Measurements from ENCODE around the gene JAZF1. TPM values are rescaled to one million over a fixed set of nuclear protein-coding genes. Genes with fewer than 3 reads are reported as not detected.

The JAZF1 gene
- total RNA-seq, 1 donor from 2014 or later, result 36.1 TPM

DNA sequence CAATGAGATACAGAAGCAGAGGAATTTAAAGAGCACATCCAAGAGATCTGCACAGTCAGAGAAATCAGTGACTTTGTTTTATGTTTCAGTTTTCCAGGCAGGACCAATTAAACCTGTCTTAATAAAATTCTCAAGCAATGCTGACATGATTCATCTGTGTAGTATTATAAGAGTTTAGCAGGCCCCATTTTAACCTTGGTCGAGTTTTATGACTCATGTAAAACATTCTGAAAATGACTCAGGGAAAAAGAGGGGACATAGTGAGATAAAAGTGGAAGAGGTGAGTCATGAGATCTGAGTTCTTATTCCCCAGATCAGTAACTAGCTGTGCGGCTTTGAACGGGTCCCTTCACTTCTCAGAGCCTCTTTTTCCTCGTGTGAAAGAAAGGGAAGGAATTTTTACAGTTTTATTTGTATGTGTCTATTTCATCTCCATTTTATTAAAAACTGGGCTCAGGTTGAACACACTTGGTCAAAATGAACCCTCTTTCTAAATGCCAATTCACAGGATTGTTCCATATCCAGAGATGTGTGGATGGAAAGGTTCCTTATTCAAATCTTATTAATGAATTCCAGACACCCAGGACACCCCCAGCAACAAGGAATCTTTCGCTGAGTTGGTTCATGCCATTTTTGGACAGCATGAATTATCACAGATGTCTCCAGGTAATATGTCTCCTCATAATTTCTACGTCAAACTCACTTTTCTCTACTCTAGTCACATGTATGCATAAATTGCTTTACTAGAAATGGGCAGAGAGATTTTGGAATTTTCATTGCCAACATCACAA, 143.2 kb downstream of the JAZF1 start:
- intact Hi-C loops (cut with DNase I), result no loop called here
- H3K4me3 ChIP-seq, result no peak overlapping the region
- H3K9me3 ChIP-seq, result no peaks in the 10 kb centered on the region
- peak overlapping the region; percentile 74 for H3K27ac ChIP-seq
- no peak for DNase-seq (ENCODE audit: extremely low spot score in 2 of 2)
- H3K36me3 ChIP-seq, result no peaks in the 10 kb centered on the region
- H3K27me3 ChIP-seq, result no peaks in the 10 kb centered on the region
- TF ChIP-seq POLR2A (IDR thresholded peaks at IDR 0.05), result no peak
- peak; percentile 20 to 93 for TF ChIP-seq POLR2AphosphoS5 (IDR thresholded peaks at IDR 0.05; ENCODE audit: insufficient read depth in 1 of 2, low read depth in 1 of 2)
- H3K4me1 ChIP-seq, result peaks cover 41% of the 10 kb centered on the region

DNA sequence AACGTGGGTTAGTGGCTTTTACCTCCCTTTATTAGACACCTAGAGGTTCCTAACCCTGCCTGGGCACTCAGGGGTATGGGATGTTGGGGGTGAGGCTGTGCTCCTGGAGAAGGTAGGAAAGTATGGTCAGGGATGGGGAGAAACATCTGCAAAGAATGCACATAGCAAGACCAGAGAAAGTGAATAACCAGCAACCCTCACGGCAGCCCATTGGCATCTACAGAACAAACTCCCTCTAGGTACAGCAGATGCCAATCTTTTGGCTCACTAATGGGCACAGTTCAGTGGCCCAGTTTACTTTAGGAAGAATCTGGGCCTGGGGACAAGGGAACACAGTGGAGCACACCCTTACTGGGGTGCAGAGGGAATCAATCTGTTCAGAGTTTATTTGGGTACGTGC, 143.9 kb downstream of the JAZF1 start:
- TF ChIP-seq CTCF (IDR thresholded peaks at IDR 0.05) (no peak), POLR2AphosphoS5 (IDR thresholded peaks at IDR 0.05; ENCODE audit: insufficient read depth in 1 of 2, low read depth in 1 of 2) (no peak), POLR2A (IDR thresholded peaks at IDR 0.05) (no peak)
- Histone ChIP-seq H3K4me3 (no peak overlapping the region), H3K4me1 (peaks cover 48% of the 10 kb centered on the region), H3K27me3 (no peaks in the 10 kb centered on the region), H3K9me3 (no peaks in the 10 kb centered on the region), H3K36me3 (no peaks in the 10 kb centered on the region), H3K27ac (peak overlapping the region; percentile 74)
- no peak for DNase-seq (ENCODE audit: extremely low spot score in 2 of 2)
- intact Hi-C loops (cut with DNase I), result no loop called here

DNA sequence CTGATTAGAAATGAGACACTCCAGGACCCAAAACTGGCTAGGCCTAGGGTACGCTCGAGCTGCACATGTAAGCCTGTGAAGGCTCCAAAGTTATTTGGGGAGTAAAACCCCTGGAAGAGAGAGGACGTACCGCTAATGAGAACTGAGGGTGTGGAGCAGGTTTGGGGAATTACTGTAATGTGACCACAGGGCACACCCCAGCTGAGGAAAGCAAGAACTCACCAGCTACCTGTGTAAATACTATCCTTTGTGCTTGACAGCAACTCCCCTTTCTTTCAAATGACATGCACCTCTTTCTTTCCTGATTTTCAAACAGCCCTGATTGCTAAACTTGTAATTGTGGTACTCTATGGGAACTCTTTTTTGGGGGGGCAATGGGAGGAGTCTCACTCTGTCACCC, 147.2 kb downstream of the JAZF1 start:
- no peak for DNase-seq (ENCODE audit: extremely low spot score in 2 of 2)
- H3K27ac ChIP-seq, result peak overlapping the region; percentile 7
- no peak overlapping the region for H3K4me3 ChIP-seq
- H3K36me3 ChIP-seq, result no peaks in the 10 kb centered on the region
- intact Hi-C loops (cut with DNase I), result no loop called here
- H3K4me1 ChIP-seq, result peaks cover 54% of the 10 kb centered on the region
- no peak for TF ChIP-seq POLR2AphosphoS5 (IDR thresholded peaks at IDR 0.05; ENCODE audit: insufficient read depth in 1 of 2, low read depth in 1 of 2)
- TF ChIP-seq POLR2A (IDR thresholded peaks at IDR 0.05), result no peak
- no peak for TF ChIP-seq CTCF (IDR thresholded peaks at IDR 0.05)
- no peaks in the 10 kb centered on the region for H3K9me3 ChIP-seq
- no peaks in the 10 kb centered on the region for H3K27me3 ChIP-seq

- DNase-seq (ENCODE audit: extremely low spot score in 2 of 2), result no peak
Measured at GRCh38 chr7:28032738-28033380, 147.7 kb downstream of the JAZF1 start.

GRCh38 chr7:28029051-28029450, 151.5 kb downstream of the JAZF1 start:
- Histone ChIP-seq H3K27me3 (no peaks in the 10 kb centered on the region), H3K9me3 (no peaks in the 10 kb centered on the region), H3K4me1 (peaks cover 53% of the 10 kb centered on the region), H3K27ac (no peak overlapping the region), H3K36me3 (no peaks in the 10 kb centered on the region), H3K4me3 (no peak overlapping the region)
- no peak for DNase-seq (ENCODE audit: extremely low spot score in 2 of 2)
- TF ChIP-seq POLR2AphosphoS5 (IDR thresholded peaks at IDR 0.05; ENCODE audit: insufficient read depth in 1 of 2, low read depth in 1 of 2) (no peak), CTCF (IDR thresholded peaks at IDR 0.05) (no peak), POLR2A (IDR thresholded peaks at IDR 0.05) (no peak)
- intact Hi-C loops (cut with DNase I), result no loop called here

More at GRCh38 chr7:28032738-28033380, 147.7 kb downstream of the JAZF1 start:
- H3K36me3 ChIP-seq, result no peaks in the 10 kb centered on the region
- no peaks in the 10 kb centered on the region for H3K27me3 ChIP-seq
- peaks cover 51% of the 10 kb centered on the region for H3K4me1 ChIP-seq
- no peaks in the 10 kb centered on the region for H3K9me3 ChIP-seq
- intact Hi-C loops (cut with DNase I), result no loop called here
- H3K4me3 ChIP-seq, result no peak overlapping the region
- H3K27ac ChIP-seq, result no peak overlapping the region
- no peak for TF ChIP-seq CTCF (IDR thresholded peaks at IDR 0.05)
- no peak for TF ChIP-seq POLR2AphosphoS5 (IDR thresholded peaks at IDR 0.05; ENCODE audit: insufficient read depth in 1 of 2, low read depth in 1 of 2)
- no peak for TF ChIP-seq POLR2A (IDR thresholded peaks at IDR 0.05)
